ENCODE results near the gene NBPF9. TPM values are rescaled to one million over a fixed set of nuclear protein-coding genes. Genes with fewer than 3 reads are reported as not detected.
"Not testable (repeated sequence)": the region's sequence is repeated elsewhere in the genome, so short reads cannot be mapped to it uniquely, and the experiment has no call there.

The NBPF9 gene
- total RNA-seq, 2 experiments from 2014 or later, result 36.4 to 37.4 TPM

DNA sequence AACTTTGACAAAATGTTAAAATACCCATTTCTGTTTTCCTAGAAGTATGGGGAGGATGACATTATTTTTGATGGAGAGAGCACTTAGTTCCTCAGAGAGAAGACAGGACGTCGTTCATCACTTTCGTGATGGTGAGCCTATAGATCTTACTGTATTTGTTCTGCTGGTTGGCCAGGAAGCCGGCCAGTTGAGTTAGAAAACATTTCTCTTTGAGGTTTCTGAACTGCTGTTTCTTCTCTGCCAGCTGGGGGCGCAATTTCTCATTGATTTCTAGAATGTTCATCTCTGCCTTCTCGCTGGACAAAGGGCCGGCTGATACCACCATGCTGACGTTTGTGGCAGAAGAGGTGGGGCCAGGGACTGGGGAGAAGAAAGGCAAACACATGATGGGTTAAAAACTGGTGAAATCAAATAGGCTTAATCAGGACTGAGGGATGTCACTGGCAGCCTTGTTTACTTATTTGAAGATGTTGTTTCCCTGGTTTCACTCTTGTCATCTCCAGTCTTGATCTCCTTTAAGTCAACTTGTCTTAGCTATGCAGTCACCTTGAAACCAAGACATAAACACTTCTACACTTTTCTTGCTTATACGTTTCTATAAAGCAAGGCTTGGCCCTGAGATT lies 27.7 kb downstream of the NBPF9 start:
- H3K27me3 ChIP-seq (ENCODE audit: control insufficient read depth in 1 of 2, insufficient read depth in 2 of 2, low read length in 2 of 2); H3K4me1 Mint-ChIP-seq (ENCODE audit: low read depth); DNase-seq; H3K36me3 ChIP-seq (ENCODE audit: insufficient read depth, low read length); H3K4me1 ChIP-seq (ENCODE audit: insufficient read depth, low read length); H3K27me3 Mint-ChIP-seq; CTCF ChIA-PET; H3K4me3 ChIP-seq (ENCODE audit: low read length); POLR2A ChIA-PET; H3K27ac Mint-ChIP-seq; H3K4me3 Mint-ChIP-seq; ATAC-seq (ENCODE audit: poor library complexity); H3K9me3 Mint-ChIP-seq; H3K9me3 ChIP-seq (ENCODE audit: control insufficient read depth in 1 of 2, insufficient read depth in 1 of 2, low read length in 2 of 2); H3K27ac ChIP-seq (ENCODE audit: low read depth in 1 of 2, low read length in 2 of 2); intact Hi-C loops (cut with DNase I, micrococcal nuclease): not testable (repeated sequence)
- TF ChIP-seq, protein P1, sequence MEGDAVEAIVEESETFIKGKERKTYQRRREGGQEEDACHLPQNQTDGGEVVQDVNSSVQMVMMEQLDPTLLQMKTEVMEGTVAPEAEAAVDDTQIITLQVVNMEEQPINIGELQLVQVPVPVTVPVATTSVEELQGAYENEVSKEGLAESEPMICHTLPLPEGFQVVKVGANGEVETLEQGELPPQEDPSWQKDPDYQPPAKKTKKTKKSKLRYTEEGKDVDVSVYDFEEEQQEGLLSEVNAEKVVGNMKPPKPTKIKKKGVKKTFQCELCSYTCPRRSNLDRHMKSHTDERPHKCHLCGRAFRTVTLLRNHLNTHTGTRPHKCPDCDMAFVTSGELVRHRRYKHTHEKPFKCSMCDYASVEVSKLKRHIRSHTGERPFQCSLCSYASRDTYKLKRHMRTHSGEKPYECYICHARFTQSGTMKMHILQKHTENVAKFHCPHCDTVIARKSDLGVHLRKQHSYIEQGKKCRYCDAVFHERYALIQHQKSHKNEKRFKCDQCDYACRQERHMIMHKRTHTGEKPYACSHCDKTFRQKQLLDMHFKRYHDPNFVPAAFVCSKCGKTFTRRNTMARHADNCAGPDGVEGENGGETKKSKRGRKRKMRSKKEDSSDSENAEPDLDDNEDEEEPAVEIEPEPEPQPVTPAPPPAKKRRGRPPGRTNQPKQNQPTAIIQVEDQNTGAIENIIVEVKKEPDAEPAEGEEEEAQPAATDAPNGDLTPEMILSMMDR (IDR thresholded peaks at IDR 0.05), result peak; percentile 19
- peaks cover 12% of the 10 kb centered on the region for H3K36me3 Mint-ChIP-seq (ENCODE audit: low read depth)

DNA sequence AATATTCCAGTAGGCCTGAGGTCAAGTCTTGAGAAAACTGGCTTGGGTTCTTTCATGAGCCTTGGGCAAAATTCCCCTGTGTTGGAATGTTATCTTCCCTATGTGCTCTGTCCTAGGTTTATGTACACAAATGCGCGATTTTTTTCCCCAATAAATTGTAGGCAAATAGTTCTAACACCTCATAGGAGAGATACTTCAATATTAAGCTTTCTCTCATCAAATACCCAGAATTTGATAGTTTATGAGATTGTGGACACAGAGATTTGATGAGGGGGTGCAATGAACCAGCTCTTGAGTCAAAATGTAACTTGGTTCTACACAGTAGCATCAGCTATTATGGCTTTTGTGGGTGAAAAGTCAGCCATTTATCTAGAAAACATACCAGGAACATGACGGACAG lies 38.7 kb downstream of the NBPF9 start:
- H3K4me1 Mint-ChIP-seq (ENCODE audit: low read depth); CTCF ChIA-PET; H3K4me1 ChIP-seq (ENCODE audit: insufficient read depth, low read length); POLR2A ChIA-PET; intact Hi-C loops (cut with DNase I, micrococcal nuclease); H3K9me3 ChIP-seq (ENCODE audit: control insufficient read depth in 1 of 2, insufficient read depth in 1 of 2, low read length in 2 of 2); H3K27ac Mint-ChIP-seq; H3K4me3 Mint-ChIP-seq; H3K4me3 ChIP-seq (ENCODE audit: low read length); ATAC-seq (ENCODE audit: poor library complexity); H3K27ac ChIP-seq (ENCODE audit: low read depth in 1 of 2, low read length in 2 of 2); H3K27me3 Mint-ChIP-seq; H3K36me3 ChIP-seq (ENCODE audit: insufficient read depth, low read length); DNase-seq; H3K9me3 Mint-ChIP-seq; H3K27me3 ChIP-seq (ENCODE audit: control insufficient read depth in 1 of 2, insufficient read depth in 2 of 2, low read length in 2 of 2): not testable (repeated sequence)
- H3K36me3 Mint-ChIP-seq (ENCODE audit: low read depth), result peaks cover 20% of the 10 kb centered on the region

DNA sequence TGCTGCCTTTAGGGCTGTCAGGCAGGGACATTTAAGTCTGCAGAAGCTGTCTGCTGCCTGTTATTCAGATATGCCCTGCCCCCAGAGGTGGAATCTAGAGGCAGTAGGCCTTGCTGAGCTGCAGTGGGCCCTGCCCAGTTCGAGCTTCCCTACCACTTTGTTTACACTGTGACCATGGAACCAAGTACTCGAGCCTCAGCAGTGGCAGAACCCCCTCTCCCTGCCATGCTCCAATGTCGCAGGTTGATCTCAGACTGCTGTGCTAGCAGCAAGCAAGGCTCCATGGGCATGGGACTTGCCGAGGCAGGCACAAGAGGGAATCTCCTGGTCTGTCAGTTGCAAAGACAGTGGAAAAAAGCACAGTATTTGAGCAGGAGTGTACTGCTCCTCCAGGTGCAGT lies 60.3 kb downstream of the NBPF9 start:
- POLR2A ChIA-PET; H3K4me3 Mint-ChIP-seq; H3K9me3 ChIP-seq (ENCODE audit: control insufficient read depth in 1 of 2, insufficient read depth in 1 of 2, low read length in 2 of 2); DNase-seq; ATAC-seq (ENCODE audit: poor library complexity); H3K27me3 ChIP-seq (ENCODE audit: control insufficient read depth in 1 of 2, insufficient read depth in 2 of 2, low read length in 2 of 2); H3K4me1 ChIP-seq (ENCODE audit: insufficient read depth, low read length); H3K27ac Mint-ChIP-seq; intact Hi-C loops (cut with DNase I, micrococcal nuclease); H3K27me3 Mint-ChIP-seq; H3K9me3 Mint-ChIP-seq; H3K36me3 ChIP-seq (ENCODE audit: insufficient read depth, low read length); H3K27ac ChIP-seq (ENCODE audit: low read depth in 1 of 2, low read length in 2 of 2); H3K4me1 Mint-ChIP-seq (ENCODE audit: low read depth); CTCF ChIA-PET; H3K36me3 Mint-ChIP-seq (ENCODE audit: low read depth); H3K4me3 ChIP-seq (ENCODE audit: low read length): not testable (repeated sequence)

DNA sequence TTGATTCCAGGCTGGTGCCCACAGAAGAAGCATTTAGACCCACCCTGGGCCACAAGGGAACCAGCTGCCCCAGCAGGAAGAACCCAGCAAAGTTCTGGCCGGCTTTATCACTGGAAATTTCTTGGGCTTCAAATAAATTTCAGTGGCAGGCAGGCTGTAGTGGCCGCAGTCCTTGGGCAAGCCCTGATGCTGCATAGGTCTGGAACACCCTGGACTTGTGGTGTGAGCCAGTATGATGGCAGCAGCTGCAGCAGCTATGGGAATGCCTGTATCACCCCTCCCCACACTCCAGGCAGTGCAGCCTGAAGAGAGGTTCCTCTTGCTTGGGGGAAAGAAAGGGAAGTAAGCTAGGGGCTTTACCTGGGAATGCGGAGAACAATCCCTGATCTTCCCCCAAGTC lies 69.4 kb downstream of the NBPF9 start:
- DNase-seq; H3K4me3 ChIP-seq (ENCODE audit: low read length); H3K9me3 ChIP-seq (ENCODE audit: control insufficient read depth in 1 of 2, insufficient read depth in 1 of 2, low read length in 2 of 2); H3K27ac ChIP-seq (ENCODE audit: low read depth in 1 of 2, low read length in 2 of 2); CTCF ChIA-PET; H3K9me3 Mint-ChIP-seq; H3K27me3 Mint-ChIP-seq; H3K36me3 Mint-ChIP-seq (ENCODE audit: low read depth); H3K36me3 ChIP-seq (ENCODE audit: insufficient read depth, low read length); intact Hi-C loops (cut with DNase I, micrococcal nuclease); POLR2A ChIA-PET; H3K27ac Mint-ChIP-seq; H3K27me3 ChIP-seq (ENCODE audit: control insufficient read depth in 1 of 2, insufficient read depth in 2 of 2, low read length in 2 of 2); H3K4me3 Mint-ChIP-seq; ATAC-seq (ENCODE audit: poor library complexity); H3K4me1 ChIP-seq (ENCODE audit: insufficient read depth, low read length); H3K4me1 Mint-ChIP-seq (ENCODE audit: low read depth): not testable (repeated sequence)

DNA sequence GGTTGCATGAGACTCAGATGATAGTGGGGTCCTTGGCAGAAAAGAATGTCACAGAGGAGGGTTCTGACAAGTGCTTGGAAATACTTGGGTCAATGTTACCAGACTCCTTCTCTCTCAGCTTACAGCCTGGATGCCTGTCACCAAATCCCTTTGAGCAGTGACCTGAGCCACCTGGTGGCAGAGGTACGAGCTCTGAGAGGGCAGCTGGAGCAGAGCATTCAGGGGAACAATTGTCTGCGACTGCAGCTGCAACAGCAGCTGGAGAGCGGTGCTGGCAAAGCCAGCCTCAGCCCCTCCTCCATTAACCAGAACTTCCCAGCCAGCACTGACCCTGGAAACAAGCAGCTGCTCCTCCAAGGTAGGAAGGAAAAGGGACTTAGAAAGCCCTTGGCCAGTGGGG lies 79.0 kb downstream of the NBPF9 start:
- CTCF ChIA-PET; H3K4me1 Mint-ChIP-seq (ENCODE audit: low read depth); H3K36me3 ChIP-seq (ENCODE audit: insufficient read depth, low read length); H3K4me3 Mint-ChIP-seq; H3K27me3 Mint-ChIP-seq; H3K4me3 ChIP-seq (ENCODE audit: low read length); intact Hi-C loops (cut with DNase I, micrococcal nuclease); POLR2A ChIA-PET; H3K9me3 Mint-ChIP-seq; ATAC-seq (ENCODE audit: poor library complexity); H3K4me1 ChIP-seq (ENCODE audit: insufficient read depth, low read length); H3K36me3 Mint-ChIP-seq (ENCODE audit: low read depth); H3K27ac ChIP-seq (ENCODE audit: low read depth in 1 of 2, low read length in 2 of 2); H3K27ac Mint-ChIP-seq; H3K27me3 ChIP-seq (ENCODE audit: control insufficient read depth in 1 of 2, insufficient read depth in 2 of 2, low read length in 2 of 2); H3K9me3 ChIP-seq (ENCODE audit: control insufficient read depth in 1 of 2, insufficient read depth in 1 of 2, low read length in 2 of 2); DNase-seq: not testable (repeated sequence)

DNA sequence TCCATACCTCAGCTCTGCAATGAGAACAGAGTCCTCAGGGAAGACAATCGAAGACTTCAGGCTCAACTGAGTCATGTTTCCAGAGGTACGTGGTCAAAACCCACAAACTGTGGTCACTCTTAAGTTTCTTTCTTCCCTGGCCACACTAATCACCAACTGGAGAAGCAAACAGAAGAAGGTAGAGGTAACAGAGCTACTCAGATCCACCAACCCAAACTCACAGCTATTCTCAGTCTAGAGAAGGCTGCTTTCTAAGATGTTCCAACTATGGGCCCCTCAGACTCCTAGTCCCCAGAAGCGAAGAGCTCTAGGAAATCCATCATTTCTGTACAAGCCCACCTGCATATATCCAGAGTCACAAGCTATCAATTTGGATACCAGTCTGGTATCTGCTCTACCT lies 84.8 kb downstream of the NBPF9 start:
- CTCF ChIA-PET; H3K4me3 Mint-ChIP-seq; H3K27ac ChIP-seq (ENCODE audit: low read depth in 1 of 2, low read length in 2 of 2); H3K4me3 ChIP-seq (ENCODE audit: low read length); H3K27ac Mint-ChIP-seq; H3K36me3 ChIP-seq (ENCODE audit: insufficient read depth, low read length); H3K27me3 Mint-ChIP-seq; ATAC-seq (ENCODE audit: poor library complexity); H3K4me1 ChIP-seq (ENCODE audit: insufficient read depth, low read length); POLR2A ChIA-PET; H3K9me3 ChIP-seq (ENCODE audit: control insufficient read depth in 1 of 2, insufficient read depth in 1 of 2, low read length in 2 of 2); intact Hi-C loops (cut with DNase I, micrococcal nuclease); H3K27me3 ChIP-seq (ENCODE audit: control insufficient read depth in 1 of 2, insufficient read depth in 2 of 2, low read length in 2 of 2); DNase-seq; H3K36me3 Mint-ChIP-seq (ENCODE audit: low read depth); H3K9me3 Mint-ChIP-seq; H3K4me1 Mint-ChIP-seq (ENCODE audit: low read depth): not testable (repeated sequence)

DNA sequence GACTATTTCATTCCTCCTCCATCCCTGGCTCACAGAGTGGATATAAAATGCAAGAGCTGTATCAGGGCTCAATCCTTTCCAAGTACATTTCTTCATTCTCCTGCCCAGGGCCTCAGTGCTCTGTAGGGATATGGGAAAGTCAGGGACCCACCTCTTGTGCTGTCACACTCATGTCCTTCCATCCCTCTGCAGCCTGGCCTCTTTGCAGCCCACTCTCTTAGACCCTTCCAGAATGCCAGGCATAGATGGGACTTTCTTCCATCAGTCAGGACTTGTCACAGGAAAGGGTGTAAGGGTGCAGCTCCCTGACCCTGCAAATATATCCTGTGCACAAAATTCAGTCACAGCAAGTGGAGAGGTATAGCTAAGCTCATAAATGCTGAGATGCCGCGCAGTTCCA lies 86.7 kb downstream of the NBPF9 start:
- H3K27me3 Mint-ChIP-seq; H3K4me3 ChIP-seq (ENCODE audit: low read length); H3K27ac ChIP-seq (ENCODE audit: low read depth in 1 of 2, low read length in 2 of 2); H3K9me3 Mint-ChIP-seq; DNase-seq; H3K36me3 ChIP-seq (ENCODE audit: insufficient read depth, low read length); H3K4me1 ChIP-seq (ENCODE audit: insufficient read depth, low read length); H3K36me3 Mint-ChIP-seq (ENCODE audit: low read depth); H3K9me3 ChIP-seq (ENCODE audit: control insufficient read depth in 1 of 2, insufficient read depth in 1 of 2, low read length in 2 of 2); ATAC-seq (ENCODE audit: poor library complexity); CTCF ChIA-PET; H3K27me3 ChIP-seq (ENCODE audit: control insufficient read depth in 1 of 2, insufficient read depth in 2 of 2, low read length in 2 of 2); intact Hi-C loops (cut with DNase I, micrococcal nuclease); H3K4me3 Mint-ChIP-seq; H3K4me1 Mint-ChIP-seq (ENCODE audit: low read depth); H3K27ac Mint-ChIP-seq; POLR2A ChIA-PET: not testable (repeated sequence)

Measured in CD4-positive, alpha-beta T cell (primary cell).